ENCODE results near the gene BCLAF3. TPM values are rescaled to one million over a fixed set of nuclear protein-coding genes. Genes with fewer than 3 reads are reported as not detected.

The BCLAF3 gene
- total RNA-seq, 1 experiment from 2014 or later: 5.7 TPM

DNA sequence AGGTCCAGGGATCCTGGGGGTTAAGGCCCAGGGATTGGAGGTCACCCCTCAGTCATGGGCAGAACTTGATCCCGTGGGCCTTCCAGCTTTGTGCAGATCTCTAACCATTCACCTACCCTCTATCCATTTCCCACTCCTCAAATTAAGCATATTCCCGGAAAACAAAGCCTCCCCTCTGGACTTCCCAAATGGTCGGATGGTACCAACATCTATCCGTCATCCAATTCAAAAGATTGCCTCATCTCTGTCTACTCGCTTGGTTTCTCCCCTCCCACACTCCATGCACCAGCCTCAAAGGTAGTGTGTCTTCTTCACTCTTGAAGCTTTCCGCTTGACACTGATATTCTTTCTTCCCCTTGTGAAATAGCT, 473 bp upstream of the BCLAF3 start:
- Histone ChIP-seq H3K27me3 (replicated peaks; ENCODE audit: control insufficient read depth, insufficient read depth, low read length) (no peaks in the 10 kb centered on the region), H3K4me1 (no peaks in the 10 kb centered on the region), H3K4me3 (ENCODE audit: low read depth, low read length) (no peak overlapping the region), H3K36me3 (ENCODE audit: control insufficient read depth, insufficient read depth, low read length) (no peaks in the 10 kb centered on the region), H3K9me3 (no peaks in the 10 kb centered on the region)
- no peaks in the 10 kb centered on the region for H3K27me3 Mint-ChIP-seq (ENCODE audit: insufficient read depth, unreplicated experiment)
- intact Hi-C loops (cut with micrococcal nuclease; ENCODE audit: unreplicated experiment): loop anchor here (1.0 to 2.0 kb wide), 2 partner anchors 75 to 86 kb away; no protein-coding TSS in a partner anchor
- BruUV-seq (replicated peaks): no TSS peak
- ChIA-PET CTCF (no interaction called here), POLR2A (no interaction called here)
- TF ChIP-seq, protein P1, sequence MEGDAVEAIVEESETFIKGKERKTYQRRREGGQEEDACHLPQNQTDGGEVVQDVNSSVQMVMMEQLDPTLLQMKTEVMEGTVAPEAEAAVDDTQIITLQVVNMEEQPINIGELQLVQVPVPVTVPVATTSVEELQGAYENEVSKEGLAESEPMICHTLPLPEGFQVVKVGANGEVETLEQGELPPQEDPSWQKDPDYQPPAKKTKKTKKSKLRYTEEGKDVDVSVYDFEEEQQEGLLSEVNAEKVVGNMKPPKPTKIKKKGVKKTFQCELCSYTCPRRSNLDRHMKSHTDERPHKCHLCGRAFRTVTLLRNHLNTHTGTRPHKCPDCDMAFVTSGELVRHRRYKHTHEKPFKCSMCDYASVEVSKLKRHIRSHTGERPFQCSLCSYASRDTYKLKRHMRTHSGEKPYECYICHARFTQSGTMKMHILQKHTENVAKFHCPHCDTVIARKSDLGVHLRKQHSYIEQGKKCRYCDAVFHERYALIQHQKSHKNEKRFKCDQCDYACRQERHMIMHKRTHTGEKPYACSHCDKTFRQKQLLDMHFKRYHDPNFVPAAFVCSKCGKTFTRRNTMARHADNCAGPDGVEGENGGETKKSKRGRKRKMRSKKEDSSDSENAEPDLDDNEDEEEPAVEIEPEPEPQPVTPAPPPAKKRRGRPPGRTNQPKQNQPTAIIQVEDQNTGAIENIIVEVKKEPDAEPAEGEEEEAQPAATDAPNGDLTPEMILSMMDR (IDR thresholded peaks at IDR 0.05; ENCODE audit: insufficient read depth in 1 of 2, low read depth in 1 of 2, low read length in 1 of 2, severe bottlenecking in 1 of 2, unreplicated experiment in 1 of 2): no peak
- H3K9me3 Mint-ChIP-seq (ENCODE audit: unreplicated experiment): no peaks in the 10 kb centered on the region
- H3K4me1 Mint-ChIP-seq (ENCODE audit: low read depth, unreplicated experiment): peaks cover 11% of the 10 kb centered on the region
- no peak for DNase-seq
- peak overlapping the region; percentile 81 for H3K4me3 Mint-ChIP-seq (ENCODE audit: unreplicated experiment)
- peak overlapping the region; percentile 75 for H3K27ac Mint-ChIP-seq (ENCODE audit: unreplicated experiment)
- H3K36me3 Mint-ChIP-seq (ENCODE audit: insufficient read depth, unreplicated experiment): peaks cover 17% of the 10 kb centered on the region

DNA sequence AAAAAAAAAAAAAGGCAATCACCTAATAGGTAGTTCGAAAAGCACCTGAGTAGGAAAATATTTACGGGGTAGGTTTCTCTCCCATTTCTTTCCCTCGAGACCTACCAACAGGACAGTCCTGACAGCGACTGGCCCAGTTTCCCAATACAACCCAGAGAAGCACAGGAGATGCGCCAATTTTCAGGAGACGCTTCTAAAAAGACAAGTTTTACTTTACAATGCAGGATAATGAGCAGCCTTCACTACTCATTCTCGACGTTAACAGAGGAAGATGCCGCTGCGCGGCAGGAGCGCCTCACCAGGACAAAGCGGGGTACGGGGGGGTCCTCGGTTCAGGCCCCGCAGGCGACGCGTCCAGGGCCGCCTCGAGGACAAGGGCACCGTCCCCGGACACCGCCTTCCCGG, 708 bp downstream of the BCLAF3 start:
- TF ChIP-seq, protein P1 (IDR thresholded peaks at IDR 0.05; ENCODE audit: insufficient read depth in 1 of 2, low read depth in 1 of 2, low read length in 1 of 2, severe bottlenecking in 1 of 2, unreplicated experiment in 1 of 2): no peak
- POLR2A ChIA-PET: no interaction called here
- BruUV-seq (replicated peaks): no TSS peak
- no peak overlapping the region for H3K27ac Mint-ChIP-seq (ENCODE audit: unreplicated experiment)
- Histone ChIP-seq H3K36me3 (ENCODE audit: control insufficient read depth, insufficient read depth, low read length) (no peaks in the 10 kb centered on the region), H3K4me3 (ENCODE audit: low read depth, low read length) (peak overlapping the region; percentile 71), H3K4me1 (no peaks in the 10 kb centered on the region), H3K9me3 (no peaks in the 10 kb centered on the region), H3K27me3 (replicated peaks; ENCODE audit: control insufficient read depth, insufficient read depth, low read length) (no peaks in the 10 kb centered on the region)
- peak overlapping the region; percentile 81 for H3K4me3 Mint-ChIP-seq (ENCODE audit: unreplicated experiment)
- intact Hi-C loops (cut with micrococcal nuclease; ENCODE audit: unreplicated experiment): loop anchor here (2.0 kb wide), 1 partner anchor 77 kb away; no protein-coding TSS in a partner anchor
- CTCF ChIA-PET: interaction anchor here (0.9 kb wide), 1 partner anchor 85 kb away, joined by 3 read pairs; no protein-coding TSS in a partner anchor
- no peaks in the 10 kb centered on the region for H3K9me3 Mint-ChIP-seq (ENCODE audit: unreplicated experiment)
- H3K27me3 Mint-ChIP-seq (ENCODE audit: insufficient read depth, unreplicated experiment): no peaks in the 10 kb centered on the region
- H3K36me3 Mint-ChIP-seq (ENCODE audit: insufficient read depth, unreplicated experiment): peaks cover 19% of the 10 kb centered on the region
- no peak for DNase-seq
- peaks cover 13% of the 10 kb centered on the region for H3K4me1 Mint-ChIP-seq (ENCODE audit: low read depth, unreplicated experiment)

DNA sequence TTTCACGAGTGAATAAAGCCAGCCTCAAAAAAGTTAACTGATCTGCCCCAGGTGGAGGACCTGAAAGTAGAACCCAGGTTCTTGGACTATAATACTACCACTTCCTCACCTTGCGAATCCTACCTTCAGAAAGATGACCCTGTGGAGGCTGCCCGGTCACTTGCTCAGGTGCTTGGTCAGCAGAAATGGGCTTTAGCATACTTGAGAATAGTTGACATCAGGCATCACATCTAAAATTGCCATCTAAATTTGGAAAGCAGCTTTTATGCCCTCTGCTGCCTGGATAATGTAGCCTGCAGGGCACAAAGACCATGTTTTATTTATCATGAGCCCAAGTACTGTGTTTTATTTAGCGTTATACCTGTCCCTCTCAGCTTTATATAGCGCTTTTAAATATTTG, 3.0 kb downstream of the BCLAF3 start:
- peaks cover 16% of the 10 kb centered on the region for H3K36me3 Mint-ChIP-seq (ENCODE audit: insufficient read depth, unreplicated experiment)
- H3K27me3 Mint-ChIP-seq (ENCODE audit: insufficient read depth, unreplicated experiment): no peaks in the 10 kb centered on the region
- TF ChIP-seq, protein P1 (IDR thresholded peaks at IDR 0.05; ENCODE audit: insufficient read depth in 1 of 2, low read depth in 1 of 2, low read length in 1 of 2, severe bottlenecking in 1 of 2, unreplicated experiment in 1 of 2): no peak
- intact Hi-C loops (cut with micrococcal nuclease; ENCODE audit: unreplicated experiment): no loop called here
- H3K4me3 Mint-ChIP-seq (ENCODE audit: unreplicated experiment): no peak overlapping the region
- Histone ChIP-seq H3K27me3 (replicated peaks; ENCODE audit: control insufficient read depth, insufficient read depth, low read length) (no peaks in the 10 kb centered on the region), H3K9me3 (no peaks in the 10 kb centered on the region), H3K36me3 (ENCODE audit: control insufficient read depth, insufficient read depth, low read length) (no peaks in the 10 kb centered on the region), H3K4me1 (no peaks in the 10 kb centered on the region), H3K4me3 (ENCODE audit: low read depth, low read length) (no peak overlapping the region)
- DNase-seq: no peak
- H3K9me3 Mint-ChIP-seq (ENCODE audit: unreplicated experiment): no peaks in the 10 kb centered on the region
- ChIA-PET POLR2A (no interaction called here), CTCF (no interaction called here)
- H3K27ac Mint-ChIP-seq (ENCODE audit: unreplicated experiment): no peak overlapping the region
- BruUV-seq (replicated peaks): no TSS peak
- H3K4me1 Mint-ChIP-seq (ENCODE audit: low read depth, unreplicated experiment): peaks cover 13% of the 10 kb centered on the region

Measured in Caco-2 (cell line).